H1 (cell line): ENCODE measurements around the gene RFPL1. TPM values are rescaled to one million over a fixed set of nuclear protein-coding genes. Genes with fewer than 3 reads are reported as not detected.

Experiments used
- CTCF ChIA-PET: fragments of 300-600 bp; sonication (Branson Sonifier 250); formaldehyde crosslinking; loops from one replicate; lab custom pipeline; 2021; ENCODE audit not compliant: partially characterized antibody; lab: Charles Lee
- POLR2A ChIA-PET: fragments of 300-600 bp; sonication (Branson Sonifier 250); formaldehyde crosslinking; loops from one replicate; lab custom pipeline; 2021; ENCODE audit warnings: inconsistent platforms; ENCODE audit not compliant: partially characterized antibody; lab: Charles Lee
- DNase-seq, 2 experiments: peaks; one replicate each; pipeline versions ENCODE4 v3.0.0 to v3.0.0-alpha.2; 2010 to 2022; ENCODE audit warnings: low spot score in 2 of 2, low read depth in 1 of 2, mixed read lengths in 1 of 2
- FAIRE-seq: peaks from 2 replicates; lab custom pipeline; 2011; peaks lifted over from hg19 to GRCh38; lab: Jason Lieb, UNC
- H2AFZ ChIP-seq: 2 replicates; pipeline ENCODE4 v1.8.1; 2012; ENCODE audit warnings: low read length, inconsistent platforms
- H2AK5ac ChIP-seq: 2 replicates; pipeline ENCODE4 v1.6.1; 2013; ENCODE audit warnings: low read depth, low read length
- H2BK120ac ChIP-seq: replicated peaks from 2 replicates; pipeline ENCODE3; 2013; ENCODE audit warnings: low read depth, low read length, inconsistent platforms
- H2BK12ac ChIP-seq: 2 replicates; pipeline ENCODE4 v1.6.1; 2013; ENCODE audit warnings: low read depth, low read length
- H2BK15ac ChIP-seq: 2 replicates; pipeline ENCODE4 v1.6.1; 2013; ENCODE audit warnings: low read length
- H2BK20ac ChIP-seq: 2 replicates; pipeline ENCODE4 v1.6.1; 2013; ENCODE audit warnings: low read length
- H2BK5ac ChIP-seq: 2 replicates; pipeline ENCODE4 v1.6.1; 2013; ENCODE audit warnings: low read depth, low read length
- H3K14ac ChIP-seq: 2 replicates; pipeline ENCODE4 v1.6.1; 2013; ENCODE audit warnings: inconsistent platforms; ENCODE audit not compliant: insufficient read length
- H3K18ac ChIP-seq: 2 replicates; pipeline ENCODE4 v1.6.1; 2013; ENCODE audit warnings: low read length; ENCODE audit errors: extremely low read depth
- H3K23ac ChIP-seq: 2 replicates; pipeline ENCODE4 v1.6.1; 2013; ENCODE audit warnings: inconsistent platforms; ENCODE audit not compliant: insufficient read length
- H3K23me2 ChIP-seq: 2 replicates; pipeline ENCODE4 v1.6.1; 2013; ENCODE audit warnings: low read depth, low read length
- H3K27ac ChIP-seq: 2 replicates; pipeline ENCODE4 v1.6.1; 2011; ENCODE audit warnings: low read depth, low read length, inconsistent platforms
- H3K27me3 ChIP-seq, 4 experiments: replicated peaks in 1 of 4; 1 replicate in 1 of 4; 2 replicates in 3 of 4; pipeline versions ENCODE4 v1.6.1 to v1.8.1; 2011 to 2013; ENCODE audit warnings: low read length in 3 of 4, mild to moderate bottlenecking in 3 of 4, inconsistent platforms in 2 of 4, mixed read lengths in 2 of 4, moderate library complexity in 1 of 4; ENCODE audit not compliant: control insufficient read depth in 3 of 4, insufficient read depth in 3 of 4; ENCODE audit errors: extremely low read depth in 1 of 4
- H3K36me3 ChIP-seq, 4 experiments: 2 replicates each; pipeline versions ENCODE4 v1.6.1 to v1.8.1; 2011 to 2013; ENCODE audit warnings: mild to moderate bottlenecking in 4 of 4, low read length in 3 of 4, moderate library complexity in 2 of 4, control low read depth in 1 of 4, inconsistent platforms in 1 of 4; ENCODE audit not compliant: insufficient read depth in 4 of 4, control insufficient read depth in 2 of 4
- H3K4ac ChIP-seq: replicated peaks from 2 replicates; pipeline ENCODE3; 2013; ENCODE audit warnings: low read length, low read depth, mixed read lengths, inconsistent platforms; ENCODE audit not compliant: insufficient read length
- H3K4me1 ChIP-seq, 4 experiments: replicated peaks in 1 of 4; 1 replicate in 1 of 4; 2 replicates in 3 of 4; pipeline versions ENCODE4 v1.6.1 to v1.8.1; 2011 to 2013; ENCODE audit warnings: low read length in 3 of 4, inconsistent platforms in 2 of 4, mixed read lengths in 1 of 4; ENCODE audit not compliant: insufficient read depth in 4 of 4, control insufficient read depth in 3 of 4
- H3K4me2 ChIP-seq, 2 experiments: 2 replicates each; pipeline versions ENCODE4 v1.6.1 to v1.8.1; 2011 to 2013; ENCODE audit warnings: low read depth in 2 of 2, low read length in 2 of 2, control low read depth in 1 of 2, inconsistent platforms in 1 of 2, mild to moderate bottlenecking in 1 of 2; ENCODE audit not compliant: insufficient read depth in 1 of 2
- H3K4me3 ChIP-seq, 4 experiments: fragments of 200-600, 300-600 bp in 1 of 4; sonication (generic), shearing (Covaris generic), sonication (Bioruptor Twin) in 1 of 4; 2 replicates each; pipeline versions ENCODE4 v1.5.1 to v1.8.1; 2011 to 2016; ENCODE audit warnings: low read length in 4 of 4, low read depth in 3 of 4, control low read depth in 2 of 4, inconsistent platforms in 2 of 4, mild to moderate bottlenecking in 2 of 4, mixed read lengths in 1 of 4, moderate library complexity in 1 of 4; ENCODE audit not compliant: insufficient read depth in 2 of 4; ENCODE audit errors: extremely low read depth in 1 of 4
- H3K56ac ChIP-seq: replicated peaks from 2 replicates; pipeline ENCODE3; 2013; ENCODE audit warnings: low read depth, mild to moderate bottlenecking, mixed read lengths, low read length, inconsistent platforms; ENCODE audit not compliant: insufficient read length
- H3K79me1 ChIP-seq: 2 replicates; pipeline ENCODE4 v1.6.1; 2013; ENCODE audit warnings: low read depth, low read length, control low read depth
- H3K79me2 ChIP-seq, 2 experiments: 2 replicates each; pipeline versions ENCODE4 v1.6.1 to v1.8.1; 2012 to 2013; ENCODE audit warnings: low read length in 2 of 2, mild to moderate bottlenecking in 2 of 2, inconsistent platforms in 1 of 2; ENCODE audit not compliant: insufficient read depth in 2 of 2, control insufficient read depth in 1 of 2
- H3K9ac ChIP-seq, 4 experiments: replicated peaks in 1 of 4; 1 replicate in 1 of 4; 2 replicates in 3 of 4; pipeline versions ENCODE4 v1.6.1 to v1.8.1; 2011 to 2013; ENCODE audit warnings: low read depth in 3 of 4, low read length in 3 of 4, control low read depth in 2 of 4, mild to moderate bottlenecking in 2 of 4, moderate library complexity in 2 of 4, inconsistent platforms in 1 of 4; ENCODE audit errors: extremely low read depth in 1 of 4
- H3K9me3 ChIP-seq, 2 experiments: 2 replicates each; pipeline versions ENCODE4 v1.6.1 to v1.8.1; 2012 to 2013; ENCODE audit warnings: mild to moderate bottlenecking in 2 of 2, moderate library complexity in 2 of 2, control low read depth in 1 of 2, inconsistent platforms in 1 of 2, low read depth in 1 of 2, low read length in 1 of 2, mixed read lengths in 1 of 2; ENCODE audit not compliant: insufficient read depth in 2 of 2
- H4K20me1 ChIP-seq, 2 experiments: replicated peaks in 1 of 2; 2 replicates each; pipeline versions ENCODE3 to v1.8.1; 2011 to 2013; ENCODE audit warnings: inconsistent platforms in 2 of 2, low read length in 2 of 2, mild to moderate bottlenecking in 1 of 2; ENCODE audit not compliant: insufficient read depth in 2 of 2, control insufficient read depth in 1 of 2
- H4K5ac ChIP-seq: 2 replicates; pipeline ENCODE4 v1.6.1; 2013; ENCODE audit warnings: low read length, low read depth, mixed read lengths, inconsistent platforms; ENCODE audit not compliant: insufficient read length
- H4K8ac ChIP-seq: 2 replicates; pipeline ENCODE4 v1.8.0; 2013; ENCODE audit warnings: mild to moderate bottlenecking, moderate library complexity, low read length, inconsistent platforms; ENCODE audit not compliant: insufficient read depth; ENCODE audit errors: extremely low read depth
- H4K91ac ChIP-seq: replicated peaks from 2 replicates; pipeline ENCODE3; 2013; ENCODE audit warnings: low read length, mixed read lengths, inconsistent platforms; ENCODE audit not compliant: insufficient read length
- ASH2L ChIP-seq: fragments of 200-600, 300-600 bp; sonication (generic); IDR thresholded peaks from one replicate; pipeline ENCODE4 v1.7.1; 2017; ENCODE audit warnings: low read length
- CHD1 ChIP-seq: IDR thresholded peaks from 2 replicates; pipeline ENCODE4 v1.6.1; 2012; ENCODE audit warnings: low read depth, low read length, improper control_type of control experiment
- NRF1 ChIP-seq: IDR thresholded peaks from 2 replicates; pipeline ENCODE4 v1.6.1; 2011; ENCODE audit warnings: mild to moderate bottlenecking, low read depth, low read length, improper control_type of control experiment
- SIN3A ChIP-seq, 2 experiments: IDR thresholded peaks in 1 of 2; conservative IDR thresholded peaks in 1 of 2; 2 replicates each; pipeline ENCODE4 v1.6.1; 2011 to 2012; ENCODE audit warnings: low read length in 2 of 2, improper control_type of control experiment in 1 of 2, low read depth in 1 of 2, mild to moderate bottlenecking in 1 of 2
- WGBS, 2 experiments: shearing (Covaris generic) in 1 of 2; methylation state at CpG; one replicate each; pipeline versions ENCODE4 v1.1.6 to v1.1.7; 2013 to 2015; ENCODE audit warnings: low lambda C conversion rate in 2 of 2, mixed read lengths in 2 of 2, inconsistent platforms in 1 of 2, low coverage in 1 of 2, missing lambda C conversion rate in 1 of 2; ENCODE audit not compliant: insufficient replicate concordance in 2 of 2, insufficient coverage in 1 of 2, insufficient read length in 1 of 2; ENCODE audit errors: extremely low coverage in 1 of 2, missing lambda C conversion rate in 1 of 2; 5-methylcytosine and 5-hydroxymethylcytosine counted together
- polyA plus RNA-seq, 7 experiments: library from polyadenylated mRNA; depleted of rRNA in 3 of 7; stranded (reverse) in 5 of 7; unstranded in 2 of 7; fragments of >200 nt in 5 of 7; fragments of 200-250 nt in 2 of 7; gene quantifications; 1 replicate in 5 of 7; 2 replicates in 1 of 7; 4 replicates in 1 of 7; pipeline versions ENCODE4 v1.2.1 to v1.2.3, GENCODE V29; 2011 to 2013; ENCODE audit warnings: missing spikeins in 2 of 7, mixed read lengths in 2 of 7
- total RNA-seq: library from RNA; stranded (reverse); fragmentation: NEBNext Ultra II Directional; extraction: Animal tissue kit (Norgen Biotek cat#: 25700); gene quantifications from 2 replicates; pipeline ENCODE4 v1.2.1, GENCODE V29; 2021

The RFPL1 gene
- total and polyA plus RNA-seq, 2 of the 8 experiments (the other 6 are each of a cell fraction or from before 2014, with no cell fraction given) = not detected

DNA sequence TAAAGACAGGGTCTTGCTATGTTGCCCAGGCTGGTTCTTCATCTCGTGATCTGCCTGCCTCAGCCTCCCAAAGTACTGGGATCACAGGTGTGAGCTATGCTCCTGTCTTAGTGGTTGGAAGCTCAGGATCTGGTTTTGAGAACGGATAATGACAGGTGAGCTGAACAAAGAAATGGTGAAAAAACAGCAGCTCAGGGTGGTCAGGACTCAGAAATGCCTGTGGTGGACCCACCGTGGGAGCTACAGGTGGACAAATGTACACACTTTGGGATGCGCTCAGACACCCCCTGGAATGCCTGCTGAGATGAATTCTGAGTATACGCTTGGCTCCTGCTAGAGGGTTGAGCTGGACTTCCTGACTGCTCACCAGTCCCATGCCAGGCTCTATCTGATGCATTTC lies 9.5 kb downstream of the RFPL1 start:
- no peak overlapping the region for H3K4me3 ChIP-seq
- no peak overlapping the region for H2BK120ac ChIP-seq
- no peak overlapping the region for H2BK5ac ChIP-seq
- no peak overlapping the region for H4K8ac ChIP-seq
- H2AK5ac ChIP-seq = no peak overlapping the region
- no peaks in the 10 kb centered on the region for H3K79me2 ChIP-seq
- H3K14ac ChIP-seq = no peak overlapping the region
- H3K4me2 ChIP-seq = no peak overlapping the region
- H3K27ac ChIP-seq = no peak overlapping the region
- H3K23ac ChIP-seq = no peak overlapping the region
- H4K5ac ChIP-seq = no peak overlapping the region
- H3K56ac ChIP-seq = no peak overlapping the region
- H3K27me3 ChIP-seq = no peaks in the 10 kb centered on the region
- H4K91ac ChIP-seq = no peak overlapping the region
- H4K20me1 ChIP-seq = peaks cover 0 to 2% of the 10 kb centered on the region in 2 experiments
- no peak overlapping the region for H3K18ac ChIP-seq
- 81% methylated on average over 5 of the region's 5 CpGs; no CpG with 5 or more reads in 1 of the 2 experiments for WGBS, 2 experiments
- no peak overlapping the region for H2BK12ac ChIP-seq
- H2AFZ ChIP-seq = no peak overlapping the region
- H3K9me3 ChIP-seq = no peaks in the 10 kb centered on the region
- H3K79me1 ChIP-seq = no peaks in the 10 kb centered on the region
- FAIRE-seq (no peak), DNase-seq (no peak)
- no peak overlapping the region for H2BK15ac ChIP-seq
- H3K4ac ChIP-seq = no peak overlapping the region
- H3K23me2 ChIP-seq = no peaks in the 10 kb centered on the region
- no peak overlapping the region for H3K9ac ChIP-seq
- H3K36me3 ChIP-seq = no peaks in the 10 kb centered on the region
- H2BK20ac ChIP-seq = no peak overlapping the region
- TF ChIP-seq SIN3A (conservative IDR thresholded peaks at IDR 0.05 in 1 of 2, IDR thresholded peaks at IDR 0.05 in 1 of 2; ENCODE audit: low read depth in 1 of 2, low read length in 2 of 2) = no peak
- TF ChIP-seq CHD1 = no peak
- TF ChIP-seq NRF1 = no peak
- no peak for TF ChIP-seq ASH2L
- CTCF ChIA-PET = interaction anchor here (1.1 to 1.5 kb wide), 3 partner anchors 17 to 52 kb away, joined by 5 to 6 read pairs (median 5); no protein-coding TSS in a partner anchor
- no peaks in the 10 kb centered on the region; a peak in 2 of 7 replicates for H3K4me1 ChIP-seq
- POLR2A ChIA-PET = interaction anchor here (1.0 to 1.2 kb wide), 4 partner anchors 9 to 83 kb away, joined by 3 to 4 read pairs (median 3); partner anchors contain the start of gene NEFH
